Kidney epithelial cell (primary cell): ENCODE measurements around the gene LRRC8E. TPM values are rescaled to one million over a fixed set of nuclear protein-coding genes. Genes with fewer than 3 reads are reported as not detected.

Experiments used
- DNase-seq: peaks from one replicate; pipeline ENCODE4 v3.0.0-alpha.2; 2010; ENCODE audit warnings: low read depth
- H3K27me3 ChIP-seq: 2 replicates; pipeline ENCODE4 v1.6.0; 2011; ENCODE audit warnings: low read length; ENCODE audit not compliant: control insufficient read depth, insufficient read depth
- H3K36me3 ChIP-seq: 2 replicates; pipeline ENCODE4 v1.5.1; 2011; ENCODE audit warnings: low read length; ENCODE audit not compliant: control insufficient read depth, insufficient read depth
- H3K4me3 ChIP-seq: 2 replicates; pipeline ENCODE4 v1.5.1; 2011; ENCODE audit warnings: low read depth, mild to moderate bottlenecking, control low read depth, low read length
- total RNA-seq: library from RNA; depleted of rRNA; stranded (reverse); fragments of >200 nt; gene quantifications from 2 replicates; pipeline ENCODE4 v1.2.3, GENCODE V29; 2015
- TF ChIP-seq, protein P1 (sequence below): IDR thresholded peaks from 2 replicates; pipeline ENCODE4 v1.5.1; 2011; ENCODE audit warnings: mild to moderate bottlenecking, moderate library complexity, low read length, control low read depth, inconsistent platforms; ENCODE audit not compliant: insufficient read depth, poor library complexity, severe bottlenecking

Gene LRRC8E
- total RNA-seq, 1 donor from 2014 or later = 11.6 TPM

DNA sequence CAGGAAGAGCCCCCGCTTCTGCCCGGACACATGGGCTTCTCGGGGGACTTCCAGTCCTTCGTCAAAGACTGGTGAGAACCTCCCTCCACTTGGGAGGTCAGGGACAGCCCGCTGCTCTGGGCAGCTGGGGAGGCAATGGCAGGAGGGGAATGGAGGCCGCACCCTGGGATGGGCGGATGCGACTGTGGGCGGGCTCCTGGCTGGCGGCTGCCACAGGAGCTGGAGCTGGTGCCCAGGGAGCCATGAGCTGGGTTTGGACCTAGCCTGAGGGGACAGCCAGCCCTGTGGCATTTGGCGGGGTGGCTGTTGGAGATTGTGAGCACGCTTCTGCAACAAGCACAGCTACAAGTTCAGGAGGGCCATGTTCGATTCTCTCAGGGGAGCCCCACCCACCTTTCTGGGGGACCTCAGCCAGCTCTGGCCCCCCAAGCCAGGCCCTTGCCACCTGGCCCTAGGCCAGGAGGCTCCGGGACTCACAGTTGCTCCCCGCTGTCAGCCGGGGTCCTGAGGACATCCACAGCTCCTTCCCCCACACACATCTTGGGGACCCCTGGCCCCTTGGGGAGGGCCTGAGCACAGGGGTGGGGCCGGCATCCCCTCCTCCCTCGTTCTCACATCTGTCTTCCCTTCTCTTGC lies 23.3 kb downstream of the LRRC8E start:
- H3K27me3 ChIP-seq = peaks cover 17% of the 10 kb centered on the region
- H3K36me3 ChIP-seq = no peaks in the 10 kb centered on the region
- TF ChIP-seq, protein P1, sequence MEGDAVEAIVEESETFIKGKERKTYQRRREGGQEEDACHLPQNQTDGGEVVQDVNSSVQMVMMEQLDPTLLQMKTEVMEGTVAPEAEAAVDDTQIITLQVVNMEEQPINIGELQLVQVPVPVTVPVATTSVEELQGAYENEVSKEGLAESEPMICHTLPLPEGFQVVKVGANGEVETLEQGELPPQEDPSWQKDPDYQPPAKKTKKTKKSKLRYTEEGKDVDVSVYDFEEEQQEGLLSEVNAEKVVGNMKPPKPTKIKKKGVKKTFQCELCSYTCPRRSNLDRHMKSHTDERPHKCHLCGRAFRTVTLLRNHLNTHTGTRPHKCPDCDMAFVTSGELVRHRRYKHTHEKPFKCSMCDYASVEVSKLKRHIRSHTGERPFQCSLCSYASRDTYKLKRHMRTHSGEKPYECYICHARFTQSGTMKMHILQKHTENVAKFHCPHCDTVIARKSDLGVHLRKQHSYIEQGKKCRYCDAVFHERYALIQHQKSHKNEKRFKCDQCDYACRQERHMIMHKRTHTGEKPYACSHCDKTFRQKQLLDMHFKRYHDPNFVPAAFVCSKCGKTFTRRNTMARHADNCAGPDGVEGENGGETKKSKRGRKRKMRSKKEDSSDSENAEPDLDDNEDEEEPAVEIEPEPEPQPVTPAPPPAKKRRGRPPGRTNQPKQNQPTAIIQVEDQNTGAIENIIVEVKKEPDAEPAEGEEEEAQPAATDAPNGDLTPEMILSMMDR = no peak
- no peak overlapping the region for H3K4me3 ChIP-seq
- no peak for DNase-seq

DNA sequence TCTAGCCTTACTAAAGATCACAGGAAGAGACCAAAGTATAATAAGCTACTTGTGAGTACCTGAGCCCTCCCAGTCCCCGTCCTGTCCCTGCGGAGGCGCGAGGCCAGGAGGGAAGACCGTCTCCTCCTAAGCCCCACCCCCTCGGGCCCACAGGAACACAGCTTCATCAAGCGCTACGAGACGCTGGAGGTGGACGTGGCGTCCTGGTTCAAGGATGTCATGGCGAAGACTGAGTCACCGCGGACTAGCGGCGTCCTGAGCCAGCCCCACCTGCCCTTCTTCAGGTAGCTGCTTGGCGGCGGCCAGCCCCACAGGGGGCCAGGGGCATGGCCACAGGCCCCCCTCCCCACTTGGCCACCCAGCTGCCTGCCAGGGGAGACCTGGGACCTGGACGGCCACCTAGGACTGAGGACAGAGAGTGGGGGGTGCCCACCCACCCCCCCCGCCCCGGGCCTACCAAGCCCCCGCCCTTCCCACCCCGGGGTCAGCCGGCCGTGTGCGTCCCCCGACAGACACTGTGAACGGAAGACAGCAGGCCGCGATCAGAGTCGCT lies 23.9 kb downstream of the LRRC8E start:
- Histone ChIP-seq H3K36me3 (no peaks in the 10 kb centered on the region), H3K4me3 (no peak overlapping the region), H3K27me3 (peaks cover 21% of the 10 kb centered on the region)
- DNase-seq = no peak
- TF ChIP-seq, protein P1 = no peak

DNA sequence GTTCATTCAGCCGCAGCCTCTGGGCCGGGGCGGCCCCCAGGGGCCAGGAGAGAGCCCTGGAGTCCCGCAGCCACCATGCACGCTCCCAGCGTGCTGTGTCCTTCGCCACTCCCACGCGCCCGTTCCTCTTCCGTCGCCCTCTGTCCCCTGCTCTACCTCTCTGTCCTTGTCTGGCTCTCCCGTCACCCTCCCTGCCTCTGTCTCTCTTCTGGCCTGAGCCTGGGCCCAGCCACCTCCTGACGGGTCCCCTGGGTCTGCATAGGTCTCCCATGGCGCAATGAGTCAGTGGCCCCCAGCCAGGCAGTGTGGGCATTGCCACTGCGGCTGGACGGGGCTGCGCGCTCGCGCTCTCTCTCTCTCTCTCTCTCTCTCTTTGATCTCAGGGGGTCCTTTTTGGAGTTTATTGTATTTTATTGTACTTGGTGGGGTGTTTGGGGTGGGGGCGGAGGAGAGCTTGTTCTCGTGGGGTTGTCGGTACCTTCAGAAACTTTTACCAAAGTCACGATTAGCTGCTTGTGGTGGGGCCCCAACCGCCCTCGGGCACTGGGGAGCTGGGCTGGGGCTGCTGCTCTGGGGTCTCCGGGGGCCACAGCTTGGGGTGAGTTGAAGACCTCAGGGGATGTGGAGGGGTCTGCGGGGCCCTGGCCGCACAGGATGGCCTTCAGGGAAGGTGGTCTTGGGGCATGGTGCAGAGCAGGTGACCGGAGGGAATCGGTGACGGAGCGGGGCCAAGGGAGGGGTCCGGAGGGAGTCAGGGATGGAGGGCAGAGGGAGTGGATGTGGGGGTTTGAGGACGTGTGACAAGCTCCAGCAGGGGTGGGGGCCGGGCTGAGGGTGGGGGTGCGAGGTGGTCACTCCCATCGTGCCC lies 24.6 kb downstream of the LRRC8E start:
- H3K4me3 ChIP-seq = no peak overlapping the region
- no peaks in the 10 kb centered on the region for H3K36me3 ChIP-seq
- TF ChIP-seq, protein P1 = no peak
- DNase-seq = no peak
- H3K27me3 ChIP-seq = peaks cover 28% of the 10 kb centered on the region

DNA sequence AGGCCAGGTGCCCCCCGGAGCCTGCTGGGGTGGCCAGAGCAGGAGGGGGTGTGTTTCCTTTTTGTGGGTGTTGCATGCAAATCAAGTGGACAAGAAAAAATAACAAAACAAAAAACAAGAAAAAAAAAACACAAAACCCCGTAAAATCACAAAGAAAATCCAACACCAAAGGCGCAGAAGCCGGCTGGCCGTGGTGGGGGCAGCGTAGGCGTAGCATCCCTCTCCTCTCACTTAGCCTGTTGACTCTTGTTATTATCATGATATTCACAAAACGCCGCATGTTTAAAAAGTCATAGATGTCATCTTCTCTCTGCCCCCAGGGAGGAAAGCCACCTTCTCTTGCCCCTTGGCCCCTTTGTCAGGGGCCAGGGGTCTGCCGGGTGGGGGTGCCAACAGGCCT lies 25.3 kb downstream of the LRRC8E start:
- TF ChIP-seq, protein P1 = no peak
- no peak for DNase-seq
- H3K4me3 ChIP-seq = no peak overlapping the region

DNA sequence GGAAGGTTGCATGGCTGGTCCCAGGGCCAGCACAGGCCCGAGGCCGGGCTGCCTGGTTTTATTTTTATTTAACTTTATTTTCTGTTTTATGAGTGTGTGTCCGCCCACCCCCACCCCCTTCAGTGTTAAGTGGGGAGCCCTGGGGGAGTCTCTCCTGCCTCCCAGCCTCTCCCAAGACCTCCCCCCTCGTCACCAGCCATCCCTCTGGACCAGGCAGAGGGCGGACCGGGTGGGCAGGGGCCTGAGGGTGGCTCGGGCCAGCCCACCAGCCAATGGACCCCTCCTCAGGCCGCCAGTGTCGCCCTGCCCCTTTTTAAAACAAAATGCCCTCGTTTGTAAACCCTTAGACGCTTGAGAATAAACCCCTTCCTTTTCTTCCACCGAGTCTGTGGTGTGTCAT lies 25.8 kb downstream of the LRRC8E start:
- TF ChIP-seq, protein P1 = no peak
- Histone ChIP-seq H3K36me3 (no peaks in the 10 kb centered on the region), H3K27me3 (peaks cover 32% of the 10 kb centered on the region), H3K4me3 (no peak overlapping the region)
- DNase-seq = no peak

More for the DNA sequence above, 25.3 kb downstream of the LRRC8E start:
- Histone ChIP-seq H3K36me3 (no peaks in the 10 kb centered on the region), H3K27me3 (peaks cover 31% of the 10 kb centered on the region)
